ENCODE results near the gene PLCL2.

GRCh38 chr3:17046623-17047022 lies 161.9 kb downstream of the PLCL2 start:
- TF ChIP-seq CTCF (IDR thresholded peaks at IDR 0.05; ENCODE audit: low read length) (no peak), EZH2 (optimal IDR thresholded peaks at IDR 0.05; ENCODE audit: low read depth, low read length) (no peak)
